Effector memory CD8-positive, alpha-beta T cell (primary cell): ENCODE measurements around the gene VPS52.

Experiments
- ATAC-seq: fragments of 150-1000 bp; cut with Tn5 transposase; replicated peaks from 2 replicates; pipeline ENCODE4 v1.10.0; 2021; ENCODE audit warnings: mild to moderate bottlenecking, moderate library complexity
- DNase-seq, 3 experiments: peaks; one replicate each; pipeline ENCODE4 v3.0.0; 2021
- H3K27ac Mint-ChIP-seq, 2 donors: one replicate each; pipeline ENCODE4 v1.8.0; 2022; ENCODE audit warnings: mild to moderate bottlenecking in 2 of 2, mixed read lengths in 2 of 2, moderate library complexity in 2 of 2
- H3K27me3 Mint-ChIP-seq, 2 donors: one replicate each; pipeline ENCODE4 v1.8.0; 2022; ENCODE audit warnings: mixed read lengths in 2 of 2
- H3K36me3 Mint-ChIP-seq: one replicate; pipeline ENCODE4 v1.8.0; 2022; ENCODE audit warnings: mild to moderate bottlenecking, moderate library complexity, mixed read lengths; ENCODE audit not compliant: insufficient read depth
- H3K4me1 Mint-ChIP-seq, 2 donors: one replicate each; pipeline ENCODE4 v1.8.0; 2022; ENCODE audit warnings: low read depth in 2 of 2, mixed read lengths in 2 of 2
- H3K4me3 Mint-ChIP-seq, 2 donors: one replicate each; pipeline ENCODE4 v1.8.0; 2022; ENCODE audit warnings: mild to moderate bottlenecking in 2 of 2, mixed read lengths in 2 of 2, moderate library complexity in 2 of 2
- H3K9me3 Mint-ChIP-seq, 2 donors: one replicate each; pipeline ENCODE4 v1.8.0; 2022; ENCODE audit warnings: mixed read lengths in 2 of 2

The VPS52 gene

DNA sequence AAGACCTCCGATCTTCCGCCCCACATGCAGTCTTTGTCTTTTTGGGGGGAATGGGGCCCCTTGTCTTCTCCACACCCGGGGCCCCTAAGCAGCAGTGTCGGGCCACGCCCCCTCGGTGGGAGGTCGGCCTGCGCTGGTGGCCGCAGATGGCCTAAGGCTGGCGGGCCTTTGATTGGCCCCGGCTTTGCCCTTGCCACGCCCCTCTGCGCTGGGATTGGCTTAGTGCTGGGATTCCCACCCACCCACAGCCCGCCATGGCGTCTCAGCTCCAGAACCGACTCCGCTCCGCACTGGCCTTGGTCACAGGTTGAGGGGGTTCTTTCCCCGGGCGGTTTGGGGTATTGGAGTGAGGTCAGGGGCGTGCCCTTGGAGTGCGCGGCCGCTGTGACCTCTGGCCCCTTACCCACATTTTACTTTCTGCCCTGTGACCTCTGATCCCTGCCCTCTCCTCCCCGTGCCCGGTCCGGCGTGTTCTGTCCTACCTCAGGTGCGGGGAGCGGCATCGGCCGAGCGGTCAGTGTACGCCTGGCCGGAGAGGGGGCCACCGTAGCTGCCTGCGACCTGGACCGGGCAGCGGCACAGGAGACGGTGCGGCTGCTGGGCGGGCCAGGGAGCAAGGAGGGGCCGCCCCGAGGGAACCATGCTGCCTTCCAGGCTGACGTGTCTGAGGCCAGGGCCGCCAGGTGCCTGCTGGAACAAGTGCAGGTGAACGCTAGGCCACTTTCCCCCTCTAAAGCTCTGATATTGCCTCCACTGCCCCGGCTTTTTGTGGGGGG, 67.1 kb downstream of the VPS52 start, which contains the start of gene HSD17B8:
Gene HSD17B8 (plus strand): TSS at position 241 of the 776 bp plus-strand sequence. CDS start 14 bp downstream, at position 255.
- Mint-ChIP-seq H3K4me3 (peak within 1 kb of the TSS; percentile 88 to 92), H3K4me1 (peaks cover 59% of the 10 kb centered on the region in 2 donors), H3K27me3 (no peaks in the 10 kb centered on the region), H3K9me3 (no peaks in the 10 kb centered on the region), H3K27ac (peak within 1 kb of the TSS; percentile 57 to 81), H3K36me3 (peaks cover 44% of the 10 kb centered on the region)
- peak; percentile 78 to 87 (median 84) for DNase-seq
- peak; percentile 58 for ATAC-seq

DNA sequence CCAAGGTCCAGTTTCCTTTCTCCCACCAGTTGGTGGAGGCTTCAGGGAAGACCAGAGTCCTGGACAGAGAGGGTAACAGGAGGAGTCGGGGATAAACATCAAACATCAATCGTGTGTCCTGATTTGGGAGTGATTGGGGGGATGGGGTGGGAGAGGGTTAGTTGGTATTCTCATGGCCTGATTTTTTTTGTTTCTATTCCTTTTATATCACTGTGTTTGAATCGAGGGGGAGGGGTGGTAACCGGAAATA, 67.6 kb downstream of the VPS52 start:
- Mint-ChIP-seq H3K36me3 (peaks cover 46% of the 10 kb centered on the region), H3K27ac (peak overlapping the region; percentile 57 to 81), H3K4me1 (peaks cover 59 to 60% of the 10 kb centered on the region in 2 donors), H3K4me3 (peak overlapping the region; percentile 88 to 92), H3K27me3 (no peaks in the 10 kb centered on the region), H3K9me3 (no peaks in the 10 kb centered on the region)
- ATAC-seq = no peak
- DNase-seq = no peak

DNA sequence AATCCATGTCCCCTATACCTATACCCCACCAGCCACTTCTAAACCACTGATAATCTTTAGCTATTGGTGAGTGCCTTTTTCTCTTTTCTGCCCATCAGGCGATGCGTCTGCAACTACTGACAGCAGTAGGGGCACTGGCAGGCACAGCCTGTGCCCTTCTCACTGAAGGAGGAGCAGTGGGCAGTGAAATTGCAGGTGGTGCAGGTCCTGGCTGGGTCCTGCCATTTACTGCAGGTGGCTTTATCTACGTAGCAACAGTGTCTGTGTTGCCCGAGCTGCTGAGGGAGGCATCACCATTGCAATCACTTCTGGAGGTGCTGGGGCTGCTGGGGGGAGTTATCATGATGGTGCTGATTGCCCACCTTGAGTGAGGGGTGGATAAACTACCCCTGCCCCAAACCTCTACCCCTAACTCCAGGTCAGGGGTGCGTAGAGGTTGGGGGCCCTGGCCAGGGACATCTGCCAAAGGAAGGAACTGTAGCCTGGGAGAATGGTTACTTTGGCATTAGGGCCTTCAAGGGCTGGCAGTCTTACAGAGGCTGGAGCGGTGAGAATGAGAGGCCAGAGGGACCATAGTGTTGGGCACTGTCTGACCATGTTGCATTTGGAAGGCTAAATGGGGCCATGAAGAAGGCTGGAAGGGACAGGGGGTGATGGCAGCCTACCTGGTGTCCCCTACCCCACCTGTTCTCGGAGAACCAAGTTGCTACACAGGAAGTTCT, 68.1 kb downstream of the VPS52 start:
- Mint-ChIP-seq H3K4me1 (peaks cover 59 to 60% of the 10 kb centered on the region in 2 donors), H3K27ac (peak overlapping the region; percentile 57 to 81), H3K9me3 (no peaks in the 10 kb centered on the region), H3K4me3 (peak overlapping the region; percentile 88 to 92), H3K36me3 (peaks cover 48% of the 10 kb centered on the region), H3K27me3 (no peaks in the 10 kb centered on the region)
- ATAC-seq = no peak
- DNase-seq = no peak

DNA sequence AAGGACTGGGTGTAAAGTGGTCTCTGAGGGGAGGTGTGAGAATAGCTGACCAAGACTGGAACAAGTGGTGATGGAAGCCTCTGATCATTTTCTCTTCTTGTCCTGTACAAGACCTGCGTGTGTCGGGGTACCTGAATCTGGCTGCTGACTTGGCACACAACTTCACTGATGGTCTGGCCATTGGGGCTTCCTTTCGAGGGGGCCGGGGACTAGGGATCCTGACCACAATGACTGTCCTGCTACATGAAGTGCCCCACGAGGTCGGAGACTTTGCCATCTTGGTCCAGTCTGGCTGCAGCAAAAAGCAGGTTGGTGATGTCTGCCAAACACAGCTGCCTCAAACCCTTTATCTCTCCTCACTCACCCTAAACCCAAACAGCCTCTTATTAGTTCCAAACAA, 68.9 kb downstream of the VPS52 start:
- Mint-ChIP-seq H3K4me1 (peaks cover 65 to 66% of the 10 kb centered on the region in 2 donors), H3K4me3 (peak overlapping the region; percentile 13 to 42), H3K27me3 (no peaks in the 10 kb centered on the region), H3K36me3 (peaks cover 44% of the 10 kb centered on the region), H3K27ac (peak overlapping the region in 1 of 2 donors; percentile 99), H3K9me3 (no peaks in the 10 kb centered on the region)
- no peak for ATAC-seq
- no peak for DNase-seq

DNA sequence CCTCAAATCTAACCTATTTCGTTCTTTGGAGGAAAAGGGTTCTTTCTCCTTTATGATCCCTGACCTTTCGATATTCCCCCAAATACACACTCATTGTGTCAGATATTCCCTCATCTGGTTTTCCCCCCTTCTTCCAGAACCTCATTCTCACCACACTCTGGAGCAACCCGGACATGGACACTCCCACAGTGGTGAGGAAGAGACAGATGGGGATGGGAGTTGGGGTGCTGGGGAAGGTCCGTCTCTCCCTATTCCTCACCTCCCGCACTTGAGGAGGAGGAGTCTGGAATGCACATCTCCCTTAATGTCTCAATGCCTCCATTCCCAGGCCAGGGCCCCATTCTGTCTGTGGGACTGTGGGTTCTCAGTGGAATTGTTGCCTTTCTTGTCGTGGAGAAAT, 69.7 kb downstream of the VPS52 start:
- no peak for DNase-seq
- H3K4me3 Mint-ChIP-seq = peak overlapping the region; percentile 100
- peak overlapping the region; percentile 60 to 99 for H3K27ac Mint-ChIP-seq
- ATAC-seq = no peak
- peaks cover 47% of the 10 kb centered on the region for H3K36me3 Mint-ChIP-seq
- no peaks in the 10 kb centered on the region for H3K9me3 Mint-ChIP-seq
- no peaks in the 10 kb centered on the region for H3K27me3 Mint-ChIP-seq
- H3K4me1 Mint-ChIP-seq = peaks cover 70% of the 10 kb centered on the region in 2 donors

DNA sequence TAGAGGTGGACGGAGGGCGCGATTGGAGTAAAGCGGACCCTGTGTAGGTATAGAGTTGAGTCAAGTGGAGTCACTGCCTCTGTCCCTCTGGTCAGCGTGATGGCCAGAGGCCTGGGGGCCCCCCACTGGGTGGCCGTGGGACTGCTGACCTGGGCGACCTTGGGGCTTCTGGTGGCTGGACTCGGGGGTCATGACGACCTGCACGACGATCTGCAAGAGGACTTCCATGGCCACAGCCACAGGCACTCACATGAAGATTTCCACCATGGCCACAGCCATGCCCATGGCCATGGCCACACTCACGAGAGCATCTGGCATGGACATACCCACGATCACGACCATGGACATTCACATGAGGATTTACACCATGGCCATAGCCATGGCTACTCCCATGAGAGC, 70.5 kb downstream of the VPS52 start:
- ATAC-seq (no peak), DNase-seq (no peak)
- no peaks in the 10 kb centered on the region for H3K27me3 Mint-ChIP-seq
- peaks cover 55% of the 10 kb centered on the region for H3K36me3 Mint-ChIP-seq
- H3K4me1 Mint-ChIP-seq = peaks cover 70% of the 10 kb centered on the region in 2 donors
- peak overlapping the region; percentile 99 for H3K27ac Mint-ChIP-seq
- H3K9me3 Mint-ChIP-seq = no peaks in the 10 kb centered on the region
- H3K4me3 Mint-ChIP-seq = peak overlapping the region; percentile 100
